Upper lobe of left lung (tissue), 6 donors: ENCODE measurements around the gene LGALS4. TPM values are rescaled to one million over a fixed set of nuclear protein-coding genes. Genes with fewer than 3 reads are reported as not detected.
"Not testable (repeated sequence)": the region's sequence is repeated elsewhere in the genome, so short reads cannot be mapped to it uniquely, and the experiment has no call there.

Source experiments
- ATAC-seq, 2 donors: fragments of 200-7000 bp; cut with Tn5 transposase; one replicate each; pipeline ENCODE4 v1.9.1; 2022; ENCODE audit warnings: mild to moderate bottlenecking in 2 of 2, moderate library complexity in 2 of 2; ENCODE audit not compliant: low FRiP score in 2 of 2
- DNase-seq, 2 donors: peaks; one replicate each; pipeline ENCODE4 v3.0.0-alpha.2; 2019 to 2020
- H3K27ac ChIP-seq, 4 donors: fragments of 200-600 bp; sonication (generic); one replicate each; pipeline ENCODE4 v1.5.1; 2016 to 2019
- H3K27me3 ChIP-seq, 4 donors: fragments of 200-600 bp; sonication (generic); one replicate each; pipeline ENCODE4 v1.5.1; 2017 to 2019
- H3K36me3 ChIP-seq, 4 donors: fragments of 200-600 bp; sonication (generic); one replicate each; pipeline ENCODE4 v1.5.1; 2016 to 2019
- H3K4me1 ChIP-seq, 4 donors: fragments of 200-600 bp; sonication (generic); one replicate each; pipeline ENCODE4 v1.5.1; 2018 to 2019
- H3K4me3 ChIP-seq, 4 donors: fragments of 200-600 bp; sonication (generic); one replicate each; pipeline ENCODE4 v1.5.1; 2017 to 2019; ENCODE audit warnings: mild to moderate bottlenecking in 2 of 4, moderate library complexity in 1 of 4
- H3K9me3 ChIP-seq, 4 donors: fragments of 200-600 bp; sonication (generic); one replicate each; pipeline ENCODE4 v1.5.1; 2018 to 2019
- CTCF ChIP-seq, 6 experiments: fragments of 450-650 bp in 4 of 6; fragments of 200-600 bp in 2 of 6; sonication (generic) in 2 of 6; IDR thresholded peaks; one replicate each; pipeline ENCODE4 v1.5.1; 2016 to 2019; ENCODE audit warnings: antibody characterized with exemption in 6 of 6
- EP300 ChIP-seq, 4 donors: sonication (generic); formaldehyde crosslinking; IDR thresholded peaks; one replicate each; pipeline ENCODE4 v1.5.1; 2017; ENCODE audit warnings: antibody characterized with exemption in 4 of 4, control low read depth in 2 of 4
- POLR2A ChIP-seq, 4 donors: fragments of 450-650 bp; IDR thresholded peaks; one replicate each; pipeline ENCODE4 v1.5.1; 2016 to 2017; ENCODE audit warnings: antibody characterized with exemption in 4 of 4, mild to moderate bottlenecking in 2 of 4
- POLR2AphosphoS5 ChIP-seq, 2 donors: sonication (generic); formaldehyde crosslinking; IDR thresholded peaks; one replicate each; pipeline ENCODE4 v1.5.1; 2017; ENCODE audit warnings: antibody characterized with exemption in 2 of 2
- WGBS, 2 donors: methylation state at CpG; one replicate each; pipeline ENCODE4 v1.1.5; 2017 to 2018; 5-methylcytosine and 5-hydroxymethylcytosine counted together
- total RNA-seq, 6 donors: library from RNA; depleted of rRNA in 4 of 6; stranded (reverse); fragments of >200 nt in 4 of 6; gene quantifications; one replicate each; pipeline versions ENCODE4 v1.1.0 to v1.2.1, GENCODE V29; 2016 to 2021
- donor health status: DM: no; HTN: no; CAD: no; lungs with moderate emphysema.
- donor health status: DM: no; HTN: yes; CAD: no; lungs with severe emphysema.

The LGALS4 gene
- total RNA-seq, 6 donors from 2014 or later, result 3.1 to 12.3 (median 5.0) TPM

DNA sequence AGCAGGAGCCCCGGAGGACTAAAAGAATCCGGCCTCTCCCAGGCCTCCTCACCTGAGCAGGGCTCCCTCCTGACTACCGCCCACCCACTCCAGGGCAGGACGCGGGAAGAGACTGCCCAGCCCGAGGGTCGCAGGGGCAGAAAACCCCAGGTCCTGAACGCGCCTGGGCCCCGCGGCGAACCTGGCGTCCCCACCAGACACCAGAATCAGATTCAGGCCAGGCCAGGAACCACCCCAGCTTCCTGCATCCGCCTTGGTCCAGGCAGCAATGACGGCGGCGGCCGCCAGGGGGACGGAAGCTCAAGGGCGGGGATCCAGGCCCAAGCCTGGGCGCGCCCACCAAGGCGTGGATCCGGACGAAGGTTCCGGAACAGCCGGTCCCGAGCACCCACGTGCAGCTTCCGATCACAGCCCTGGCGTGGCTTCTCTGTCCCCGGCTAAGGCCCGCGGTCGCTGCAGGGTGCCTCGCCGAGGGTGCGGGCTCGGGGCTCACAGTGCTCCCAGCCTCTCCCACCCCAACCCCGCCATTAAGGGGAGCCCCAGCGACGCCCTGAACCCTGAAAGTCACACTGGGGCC is 43.0 kb downstream of the LGALS4 start:
- ATAC-seq (peak; percentile 94), DNase-seq (peak; percentile 94 to 99)
- peak overlapping the region; percentile 54 to 79 (median 73) for H3K27ac ChIP-seq
- H3K9me3 ChIP-seq, result no peaks in the 10 kb centered on the region
- peaks cover 4 to 11% (median 9%) of the 10 kb centered on the region in 4 donors for H3K4me1 ChIP-seq
- 21 to 83% methylated on average over 3 to 17 of the region's 42 CpGs for WGBS, 2 donors
- peak overlapping the region in 3 of 4 donors; percentile 38 to 51 (median 45) for H3K4me3 ChIP-seq
- H3K27me3 ChIP-seq, result no peaks in the 10 kb centered on the region
- TF ChIP-seq POLR2AphosphoS5 (IDR thresholded peaks at IDR 0.05), result peak; percentile 79 to 88
- TF ChIP-seq CTCF (IDR thresholded peaks at IDR 0.05), result peak; percentile 79 to 99 (median 98)
- TF ChIP-seq POLR2A (IDR thresholded peaks at IDR 0.05), result peak in 1 of 4 donors; percentile 53
- TF ChIP-seq EP300 (IDR thresholded peaks at IDR 0.05), result peak in 2 of 4 donors; percentile 79 to 84
- no peaks in the 10 kb centered on the region for H3K36me3 ChIP-seq

GRCh38 chr19:38766276-38767047 is 46.3 kb downstream of the LGALS4 start:
- H3K27ac ChIP-seq, result no peak overlapping the region
- peaks cover 4 to 11% (median 9%) of the 10 kb centered on the region in 4 donors for H3K4me1 ChIP-seq
- H3K4me3 ChIP-seq, result no peak overlapping the region
- WGBS, 2 donors, result 87 to 94% methylated on average over 10 of the region's 10 CpGs
- ATAC-seq (no peak), DNase-seq (no peak)
- H3K9me3 ChIP-seq, result no peaks in the 10 kb centered on the region
- TF ChIP-seq POLR2A (IDR thresholded peaks at IDR 0.05) (no peak), POLR2AphosphoS5 (IDR thresholded peaks at IDR 0.05) (no peak), EP300 (IDR thresholded peaks at IDR 0.05) (no peak), CTCF (IDR thresholded peaks at IDR 0.05) (no peak)
- no peaks in the 10 kb centered on the region for H3K36me3 ChIP-seq
- H3K27me3 ChIP-seq, result no peaks in the 10 kb centered on the region

GRCh38 chr19:38765214-38765613 is 47.5 kb downstream of the LGALS4 start:
- DNase-seq, result no peak
- Histone ChIP-seq H3K4me3 (no peak overlapping the region), H3K27me3 (no peaks in the 10 kb centered on the region), H3K4me1 (peaks cover 4 to 11% (median 9%) of the 10 kb centered on the region in 4 donors), H3K36me3 (no peaks in the 10 kb centered on the region), H3K9me3 (no peaks in the 10 kb centered on the region), H3K27ac (no peak overlapping the region)
- no peak for TF ChIP-seq EP300 (IDR thresholded peaks at IDR 0.05)
- no peak for TF ChIP-seq POLR2AphosphoS5 (IDR thresholded peaks at IDR 0.05)
- TF ChIP-seq CTCF (IDR thresholded peaks at IDR 0.05), result no peak
- no peak for TF ChIP-seq POLR2A (IDR thresholded peaks at IDR 0.05)
- WGBS, 2 donors, result 99 to 100% methylated on average over 2 of the region's 2 CpGs
- no peak for ATAC-seq

DNA sequence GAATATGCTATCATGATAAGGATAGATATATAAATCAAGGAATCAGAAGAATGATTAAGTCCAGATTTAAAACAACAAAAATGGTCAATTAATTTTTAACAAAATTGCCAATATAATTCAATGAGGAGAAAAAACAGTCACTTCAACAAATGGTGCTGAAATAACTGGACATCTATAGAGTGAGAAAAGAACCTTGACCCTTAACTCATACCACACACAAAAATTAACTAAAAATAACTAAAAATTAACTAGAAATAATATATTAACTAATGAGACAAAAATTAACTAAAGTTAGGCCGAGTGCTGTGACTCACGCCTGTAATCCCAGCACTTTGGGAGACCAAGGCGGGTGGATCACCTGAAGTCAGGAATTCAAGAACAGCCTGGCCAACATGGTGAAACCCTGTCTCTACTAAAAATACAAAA is 48.9 kb downstream of the LGALS4 start:
- Histone ChIP-seq H3K4me1 (peaks cover 0 to 4% (median 0%) of the 10 kb centered on the region in 4 donors), H3K36me3 (no peaks in the 10 kb centered on the region), H3K9me3 (no peaks in the 10 kb centered on the region), H3K27me3 (no peaks in the 10 kb centered on the region), H3K4me3 (no peak overlapping the region), H3K27ac (no peak overlapping the region)
- no peak for ATAC-seq
- no peak for DNase-seq
- 89% methylated on average over 3 of the region's 3 CpGs for WGBS, 2 donors
- TF ChIP-seq POLR2AphosphoS5 (IDR thresholded peaks at IDR 0.05), result no peak
- TF ChIP-seq POLR2A (IDR thresholded peaks at IDR 0.05), result no peak
- TF ChIP-seq CTCF (IDR thresholded peaks at IDR 0.05), result no peak
- no peak for TF ChIP-seq EP300 (IDR thresholded peaks at IDR 0.05)

DNA sequence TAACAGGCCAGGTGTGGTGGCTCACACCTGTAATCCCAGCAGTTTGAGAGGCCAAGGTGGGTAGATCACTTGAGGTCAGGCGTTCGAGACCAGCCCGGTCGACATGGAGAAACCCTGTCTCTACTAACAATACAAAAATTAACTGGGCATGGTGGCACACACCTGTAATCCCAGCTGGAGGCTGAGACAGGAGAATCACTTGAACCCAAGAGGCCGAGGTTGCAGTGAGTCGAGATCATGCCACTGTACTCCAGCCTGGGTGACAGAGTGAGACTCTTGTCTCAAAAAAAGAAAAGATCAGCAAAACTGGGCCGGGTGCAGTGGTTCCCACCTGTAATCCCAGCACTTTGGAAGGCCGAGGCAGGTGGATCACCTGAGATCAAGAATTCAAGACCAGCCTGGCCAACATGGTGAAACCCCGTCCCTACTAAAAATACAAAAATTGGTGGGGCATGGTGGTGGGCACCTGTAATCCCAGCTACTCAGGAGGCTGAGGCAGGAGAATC is 50.8 kb downstream of the LGALS4 start:
- H3K4me1 ChIP-seq, DNase-seq, H3K27ac ChIP-seq, ATAC-seq, H3K27me3 ChIP-seq, H3K9me3 ChIP-seq, H3K36me3 ChIP-seq, H3K4me3 ChIP-seq: not testable (repeated sequence)
- WGBS, 2 donors, result 95 to 96% methylated on average over 9 of the region's 9 CpGs

GRCh38 chr19:38760805-38761517 is 51.8 kb downstream of the LGALS4 start:
- H3K36me3 ChIP-seq, DNase-seq, ATAC-seq, H3K4me1 ChIP-seq, H3K9me3 ChIP-seq, H3K27ac ChIP-seq, H3K4me3 ChIP-seq, H3K27me3 ChIP-seq: not testable (repeated sequence)
- 66 to 82% methylated on average over 6 of the region's 6 CpGs for WGBS, 2 donors
